Measurements from ENCODE around the gene FLYWCH2. TPM values are rescaled to one million over a fixed set of nuclear protein-coding genes. Genes with fewer than 3 reads are reported as not detected.

FLYWCH2 gene
- polyA plus RNA-seq, 12 donors, result 11.6 to 40.5 (median 15.6) TPM; not detected in 1

DNA sequence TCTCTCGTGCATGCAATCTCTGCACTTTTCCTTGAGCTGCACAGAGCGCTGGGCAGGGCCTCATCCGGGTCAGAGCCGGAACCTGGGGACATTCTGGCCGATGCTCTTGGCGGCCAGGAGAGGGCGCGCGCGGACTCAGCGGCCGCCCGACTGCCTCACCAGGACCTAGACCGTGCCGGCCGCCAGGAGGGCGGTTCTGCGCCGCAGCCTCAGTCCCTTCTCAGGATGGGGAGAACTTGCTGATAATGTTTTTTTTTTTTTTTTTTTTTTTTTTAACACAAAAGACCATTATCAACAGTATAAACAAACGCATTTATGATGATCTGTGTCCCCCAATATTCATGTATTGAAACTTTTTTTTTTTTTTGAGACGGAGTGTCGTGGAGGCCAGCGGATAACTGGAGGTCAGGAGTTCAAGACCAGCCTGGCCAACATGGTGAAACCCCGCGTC is 8.1 kb upstream of the FLYWCH2 start:
- peak; percentile 79 for DNase-seq

- DNase-seq, result no peak
Measured at GRCh38 chr16:2879854-2880508, 3.0 kb upstream of the FLYWCH2 start.

GRCh38 chr16:2881783-2882649 is 999 bp upstream of the FLYWCH2 start:
- DNase-seq, result no peak

- DNase-seq, result no peak
Measured at GRCh38 chr16:2883458-2883908, 468 bp downstream of the FLYWCH2 start.

- DNase-seq, result no peak
Measured at GRCh38 chr16:2884041-2884451, 1.0 kb downstream of the FLYWCH2 start.

- DNase-seq, result no peak
Measured at GRCh38 chr16:2894231-2894630, 11.2 kb downstream of the FLYWCH2 start.

DNA sequence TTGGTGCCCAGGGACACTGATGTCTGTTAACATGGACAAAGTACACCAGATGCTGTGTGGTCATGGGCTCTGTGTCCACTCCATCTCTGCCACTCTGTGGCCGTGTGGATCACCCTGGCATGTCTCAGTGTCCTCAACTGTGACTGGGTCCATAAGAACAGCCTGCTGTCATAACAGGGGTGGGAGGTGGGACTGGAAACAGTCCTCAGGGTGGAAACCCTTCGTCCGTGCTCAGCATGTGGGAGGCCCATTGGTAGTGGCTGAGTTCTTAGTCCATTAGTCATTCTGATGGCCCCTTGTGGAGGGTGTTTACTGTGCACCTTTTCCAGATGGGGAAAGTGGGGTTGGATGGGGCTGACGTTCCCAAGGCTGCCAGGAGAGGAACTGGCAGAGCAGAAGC is 12.8 kb downstream of the FLYWCH2 start:
- DNase-seq, result no peak

GRCh38 chr16:2896480-2897010 is 13.5 kb downstream of the FLYWCH2 start:
- no peak for DNase-seq

DNA sequence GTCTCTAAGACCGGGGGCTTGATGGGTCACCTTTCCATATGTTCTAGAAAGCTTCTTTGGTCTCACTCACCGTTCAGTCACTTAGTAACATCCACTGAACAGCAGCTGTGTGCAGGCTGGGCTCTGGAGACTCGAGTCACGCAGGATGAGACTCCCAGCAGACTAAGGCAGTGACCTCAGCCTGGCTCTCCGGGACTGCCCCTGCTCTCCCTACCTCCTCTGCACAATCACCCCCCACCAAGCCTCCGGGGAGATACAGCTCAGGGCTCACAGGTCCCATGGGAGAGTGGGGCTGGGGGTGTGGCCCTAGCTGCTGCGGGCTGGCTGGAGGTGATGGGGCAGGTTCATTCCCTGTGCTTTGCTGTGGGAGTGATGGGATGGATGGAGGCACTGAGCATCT is 14.1 kb downstream of the FLYWCH2 start:
- no peak for DNase-seq

DNA sequence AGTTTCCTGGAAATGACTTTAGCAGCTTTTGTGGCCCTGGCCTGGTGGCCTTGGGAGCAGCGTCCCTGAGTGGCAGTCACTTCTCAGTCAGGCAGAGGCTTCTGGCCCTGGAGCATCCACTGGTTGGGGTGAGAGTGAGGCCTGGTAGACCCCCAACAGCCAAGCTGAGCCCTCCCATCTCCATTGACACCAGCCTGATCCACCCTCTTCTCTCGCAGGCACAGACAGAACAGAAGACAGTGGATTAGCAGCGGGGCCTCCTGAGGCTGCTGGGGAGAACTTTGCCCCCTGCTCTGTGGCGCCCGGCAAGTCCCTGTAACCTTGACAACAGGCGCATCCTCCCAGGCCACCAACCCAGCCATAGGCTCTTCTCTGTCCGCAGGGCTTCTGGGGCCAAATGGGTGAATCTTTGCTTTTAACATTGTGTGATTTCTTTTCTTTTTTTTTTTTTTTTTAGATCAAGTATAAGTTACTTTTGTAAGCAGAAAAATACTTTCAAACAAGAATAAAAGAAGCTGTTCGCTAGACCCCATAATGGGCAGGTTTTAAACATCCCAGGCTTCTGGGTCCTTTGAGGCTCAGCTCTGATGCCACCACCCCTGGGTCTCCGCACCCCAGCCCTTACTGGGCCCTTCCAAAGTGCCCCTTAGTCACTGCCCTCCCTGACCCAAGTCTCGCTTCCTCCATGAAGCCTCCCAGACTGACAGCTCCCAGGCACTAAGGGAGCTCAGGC is 16.0 kb downstream of the FLYWCH2 start:
- DNase-seq, result no peak

DNA sequence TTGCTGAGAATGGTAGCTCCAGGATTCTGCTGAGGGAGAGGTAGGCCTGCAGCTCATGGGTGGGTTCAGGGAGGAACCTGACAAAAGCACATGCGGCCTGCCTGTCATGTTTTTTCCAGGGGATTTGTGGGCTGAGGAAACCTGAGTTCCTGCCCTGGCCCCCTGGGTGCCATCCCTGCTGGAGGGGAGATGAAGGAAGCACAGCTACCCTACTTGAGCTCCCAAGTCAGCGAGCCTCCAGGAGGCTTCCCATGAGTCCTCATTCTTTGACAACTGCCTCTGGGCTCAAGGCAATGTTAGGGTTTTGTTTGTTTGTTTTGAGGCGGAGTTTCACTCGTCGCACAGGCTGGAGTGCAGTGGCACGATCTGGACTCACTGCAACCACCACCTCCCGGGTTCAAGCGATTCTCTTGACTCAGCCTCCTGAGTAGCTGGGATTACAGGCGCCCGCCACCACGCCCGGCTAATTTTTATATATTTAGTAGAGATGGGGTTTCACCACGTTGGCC is 16.6 kb downstream of the FLYWCH2 start:
- DNase-seq, result no peak

DNA sequence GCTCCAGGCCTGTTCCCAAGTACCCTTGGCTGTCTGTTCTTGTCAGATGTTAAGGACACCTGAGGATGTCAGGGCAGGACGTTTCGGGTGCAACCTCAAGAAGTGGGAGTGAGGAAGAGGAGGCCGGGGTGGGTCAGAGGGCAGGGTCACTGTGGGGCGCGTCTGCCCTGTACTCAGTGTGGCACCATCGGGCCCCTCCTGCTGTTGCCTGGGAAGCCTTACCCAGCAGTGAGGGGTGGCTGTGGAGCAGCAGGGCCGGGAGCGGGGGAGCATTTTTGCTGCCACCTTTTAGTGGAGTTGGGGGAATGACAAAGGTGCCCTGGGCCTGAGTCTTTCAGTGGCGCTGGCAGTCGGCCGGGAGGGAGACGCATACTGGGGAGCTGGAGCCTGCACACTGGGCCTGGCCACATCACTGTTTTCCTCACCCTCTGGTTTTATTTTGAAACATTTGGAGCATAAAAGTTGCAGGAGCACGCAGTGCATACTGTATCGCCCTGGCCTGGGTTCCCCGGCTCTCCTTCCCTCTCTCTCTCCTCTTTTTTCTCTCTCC is 17.6 kb downstream of the FLYWCH2 start:
- DNase-seq, result no peak

- no peak for DNase-seq
Measured at GRCh38 chr16:2902337-2903130, 19.5 kb downstream of the FLYWCH2 start.

DNA sequence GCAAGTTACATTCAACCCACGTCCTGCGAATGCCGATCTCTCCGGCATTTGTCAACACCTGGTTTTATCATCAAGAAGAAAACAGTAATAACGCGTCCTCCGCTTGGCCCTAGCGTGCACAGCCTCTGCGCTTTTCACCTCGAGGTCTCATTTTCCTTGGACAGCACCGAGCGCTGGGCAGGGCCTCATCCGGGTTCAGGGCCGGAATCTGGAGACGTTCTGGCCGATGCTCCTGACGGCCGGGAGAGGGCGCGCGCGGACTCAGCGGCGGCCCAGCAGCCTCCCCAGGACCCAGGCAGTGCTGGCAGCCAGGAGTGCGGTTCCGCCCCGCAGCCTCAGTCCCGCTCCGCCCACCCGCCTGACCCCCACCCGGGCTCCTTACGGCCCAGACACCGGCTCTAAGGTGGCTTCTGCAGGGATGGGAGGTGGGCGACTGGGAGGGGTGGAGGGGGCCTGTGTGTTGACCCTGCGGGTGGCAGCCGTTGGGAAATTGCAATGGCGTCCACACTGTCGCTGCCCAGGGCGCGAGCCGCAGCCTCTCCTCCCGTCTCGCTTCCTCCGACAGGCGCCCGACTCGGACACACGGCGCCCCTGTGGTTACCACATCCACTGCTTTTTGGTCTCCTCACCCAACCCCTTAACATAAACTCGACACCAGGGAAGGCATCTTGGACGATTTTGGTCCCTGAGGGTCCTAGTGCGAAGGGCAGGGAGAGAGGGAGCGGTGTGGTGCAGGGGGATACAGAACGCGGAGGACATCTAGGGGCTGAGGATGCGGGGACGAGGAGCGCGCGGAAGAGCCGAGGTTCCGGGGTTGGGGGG is 21.3 kb downstream of the FLYWCH2 start:
- peak; percentile 92 for DNase-seq

- DNase-seq, result no peak
Measured at GRCh38 chr16:2904922-2905240, 21.9 kb downstream of the FLYWCH2 start.

DNA sequence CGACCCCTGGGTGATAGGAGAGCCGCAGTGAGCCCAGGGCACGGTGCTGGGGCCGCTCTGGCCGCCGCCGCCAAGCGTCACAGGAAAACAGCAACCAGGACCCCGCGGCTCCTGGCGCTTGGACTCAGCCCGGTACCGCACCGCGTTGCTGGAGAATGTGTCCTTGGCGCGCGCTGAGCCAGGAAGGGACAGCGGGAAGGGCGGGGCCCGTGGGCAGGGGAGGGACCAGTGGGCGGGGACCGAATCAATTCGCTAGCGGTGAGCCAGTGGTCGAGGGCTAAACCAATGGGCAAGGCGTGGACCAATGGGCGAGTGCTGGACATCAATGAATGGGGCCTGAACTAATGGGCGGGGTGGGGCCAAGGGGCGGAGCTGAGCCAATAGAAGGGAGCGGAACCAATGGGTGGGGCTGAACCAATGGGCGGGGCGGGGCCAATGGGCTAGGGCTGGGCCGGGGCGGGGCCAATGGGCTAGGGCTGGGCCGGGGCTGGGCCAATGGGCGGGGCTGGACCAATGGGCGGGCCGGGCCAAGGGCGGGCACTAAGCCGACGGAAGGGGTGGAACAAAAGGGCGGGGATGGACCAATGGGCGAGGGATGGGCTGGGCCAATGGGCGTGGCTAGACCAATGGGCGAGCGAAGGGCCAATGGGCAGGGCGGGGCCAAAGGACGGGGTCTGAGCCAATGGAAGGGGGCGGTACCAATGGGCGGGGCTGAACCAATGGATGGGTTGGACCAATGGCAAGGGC is 22.4 kb downstream of the FLYWCH2 start:
- DNase-seq, result peak; percentile 95

GRCh38 chr16:2905988-2906387 is 23.0 kb downstream of the FLYWCH2 start:
- DNase-seq, result no peak

DNA sequence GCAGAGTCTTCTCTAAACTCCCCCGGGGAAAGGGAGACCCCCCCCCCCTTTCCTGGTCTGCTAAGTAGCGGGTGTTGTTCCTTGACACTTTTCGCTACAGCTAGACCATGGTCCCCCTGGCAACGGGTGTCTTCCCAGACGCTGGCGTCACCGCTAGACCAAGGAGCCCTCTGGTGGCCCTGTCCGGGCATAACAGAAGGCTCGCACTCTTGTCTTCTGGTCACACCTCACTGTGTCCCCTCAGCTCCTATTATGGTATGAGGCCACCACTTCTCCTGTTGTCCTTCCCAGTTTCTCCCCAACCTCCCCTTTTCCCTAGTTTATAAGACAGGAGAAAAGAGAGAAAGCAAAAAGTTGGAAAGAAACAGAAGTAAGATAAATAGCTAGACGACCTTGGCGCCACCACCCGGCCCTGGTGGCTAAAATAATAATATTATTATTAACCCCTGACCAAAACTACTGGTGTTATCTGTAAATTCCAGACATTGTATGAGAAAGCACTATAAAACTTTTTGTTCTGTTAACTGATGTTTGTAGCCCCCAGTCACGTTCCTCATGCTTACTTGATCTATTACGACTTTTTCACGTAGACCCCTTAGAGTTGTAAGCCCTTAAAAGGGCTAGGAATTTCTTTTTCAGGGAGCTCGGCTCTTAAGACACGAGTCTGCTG is 24.2 kb downstream of the FLYWCH2 start:
- peak; percentile 43 for DNase-seq

All from muscle of arm (tissue), 12 donors.